ENCODE measurements around the gene ECE1.

ECE1 gene

DNA sequence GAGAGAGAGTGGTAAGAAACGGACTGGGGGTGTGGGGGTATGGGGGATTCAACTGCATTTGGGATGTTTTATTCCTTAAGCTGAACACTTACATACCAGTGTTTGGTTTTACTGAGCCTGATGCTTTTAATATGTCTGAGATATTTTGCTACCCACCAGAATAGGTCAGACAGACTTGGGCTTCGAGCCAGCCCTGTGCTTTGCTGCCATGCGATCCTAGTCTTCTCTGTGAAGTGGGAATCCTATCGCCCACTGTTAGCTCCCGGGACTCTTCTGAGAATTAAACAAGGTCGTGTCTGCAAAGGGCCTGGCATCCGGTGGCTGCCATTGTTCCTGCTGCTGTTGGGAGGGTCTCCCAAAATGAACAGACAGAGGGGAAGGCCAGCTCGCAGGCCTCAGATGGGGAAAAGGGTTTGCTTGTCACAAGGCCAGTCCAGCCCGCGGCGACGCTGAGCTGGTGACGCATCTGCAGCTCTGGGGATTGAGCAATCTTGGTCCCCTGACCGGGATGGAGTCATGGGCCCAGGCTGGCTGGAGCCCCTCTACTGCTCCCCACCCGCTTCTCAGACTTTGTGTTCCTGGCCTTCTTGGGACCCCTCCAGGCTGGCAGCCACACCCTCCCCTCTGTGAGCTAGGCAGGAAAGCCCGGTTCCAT is 26.9 kb upstream of the ECE1 start:
- no peaks in the 10 kb centered on the region for H3K27me3 ChIP-seq (ENCODE audit: insufficient read depth, low read length)
- H2BK12ac ChIP-seq (ENCODE audit: low read length), result no peak overlapping the region
- no peak overlapping the region for H3K23ac ChIP-seq (ENCODE audit: low read length)
- no peak overlapping the region for H2AK5ac ChIP-seq (ENCODE audit: low read length)
- no peaks in the 10 kb centered on the region for H3K36me3 ChIP-seq (ENCODE audit: control insufficient read depth in 1 of 2, insufficient read depth in 2 of 2, low read length in 2 of 2)
- H3K4ac ChIP-seq (ENCODE audit: low read depth, low read length), result no peak overlapping the region
- H2BK120ac ChIP-seq (ENCODE audit: insufficient read depth, low read length, poor library complexity), result no peak overlapping the region
- H3K4me3 ChIP-seq (ENCODE audit: low read depth, low read length), result no peak overlapping the region
- H3K9me3 ChIP-seq (ENCODE audit: insufficient read depth, low read depth, low read length), result no peaks in the 10 kb centered on the region
- WGBS (ENCODE audit: extremely low coverage, insufficient coverage, insufficient read length), result no CpG with 5 or more reads among the region's 16 CpGs
- peaks cover 28 to 30% of the 10 kb centered on the region in 2 experiments for H3K4me1 ChIP-seq (ENCODE audit: control insufficient read depth in 1 of 2, insufficient read depth in 2 of 2, low read length in 2 of 2)
- H4K91ac ChIP-seq (ENCODE audit: low read depth, low read length), result no peak overlapping the region
- H2BK5ac ChIP-seq (ENCODE audit: low read depth, low read length, poor library complexity), result no peak overlapping the region
- no peak overlapping the region for H3K4me2 ChIP-seq (ENCODE audit: low read length)
- H3K79me1 ChIP-seq (ENCODE audit: low read length), result peaks cover 5% of the 10 kb centered on the region
- peak; percentile 67 to 78 for DNase-seq
- H3K9ac ChIP-seq (ENCODE audit: low read length), result no peak overlapping the region
- H3K18ac ChIP-seq (ENCODE audit: low read length), result no peak overlapping the region
- H4K12ac ChIP-seq (ENCODE audit: low read depth, low read length), result no peak overlapping the region
- peaks cover 1% of the 10 kb centered on the region for H3K79me2 ChIP-seq (ENCODE audit: control insufficient read depth, insufficient read depth, low read length, poor library complexity)
- H2AFZ ChIP-seq (ENCODE audit: insufficient read depth, low read length, poor library complexity), result no peak overlapping the region
- no peak overlapping the region for H4K8ac ChIP-seq (ENCODE audit: low read depth, low read length)
- no peak overlapping the region for H3K27ac ChIP-seq (ENCODE audit: low read depth, low read length)
- no peak overlapping the region for H3K14ac ChIP-seq (ENCODE audit: low read length)

GRCh38 chr1:21314743-21315396 is 24.6 kb upstream of the ECE1 start:
- Histone ChIP-seq H3K79me1 (ENCODE audit: low read length) (no peaks in the 10 kb centered on the region), H2AFZ (ENCODE audit: insufficient read depth, low read length, poor library complexity) (no peak overlapping the region), H3K4me2 (ENCODE audit: low read length) (no peak overlapping the region), H2BK12ac (ENCODE audit: low read length) (no peak overlapping the region), H3K14ac (ENCODE audit: low read length) (no peak overlapping the region), H2AK5ac (ENCODE audit: low read length) (no peak overlapping the region), H2BK5ac (ENCODE audit: low read depth, low read length, poor library complexity) (no peak overlapping the region), H4K91ac (ENCODE audit: low read depth, low read length) (no peak overlapping the region), H3K79me2 (ENCODE audit: control insufficient read depth, insufficient read depth, low read length, poor library complexity) (no peaks in the 10 kb centered on the region), H2BK120ac (ENCODE audit: insufficient read depth, low read length, poor library complexity) (no peak overlapping the region), H3K9me3 (ENCODE audit: insufficient read depth, low read depth, low read length) (no peaks in the 10 kb centered on the region), H3K36me3 (ENCODE audit: control insufficient read depth in 1 of 2, insufficient read depth in 2 of 2, low read length in 2 of 2) (no peaks in the 10 kb centered on the region), H3K23ac (ENCODE audit: low read length) (no peak overlapping the region), H3K27me3 (ENCODE audit: insufficient read depth, low read length) (no peaks in the 10 kb centered on the region), H3K27ac (ENCODE audit: low read depth, low read length) (no peak overlapping the region), H3K9ac (ENCODE audit: low read length) (no peak overlapping the region), H3K4ac (ENCODE audit: low read depth, low read length) (no peak overlapping the region), H3K18ac (ENCODE audit: low read length) (no peak overlapping the region), H3K4me3 (ENCODE audit: low read depth, low read length) (no peak overlapping the region), H4K12ac (ENCODE audit: low read depth, low read length) (no peak overlapping the region), H3K4me1 (ENCODE audit: control insufficient read depth in 1 of 2, insufficient read depth in 2 of 2, low read length in 2 of 2) (peaks cover 14 to 16% of the 10 kb centered on the region in 2 experiments), H4K8ac (ENCODE audit: low read depth, low read length) (no peak overlapping the region)
- DNase-seq, result no peak
- no CpG with 5 or more reads among the region's 2 CpGs for WGBS (ENCODE audit: extremely low coverage, insufficient coverage, insufficient read length)

GRCh38 chr1:21313886-21314721 is 23.8 kb upstream of the ECE1 start:
- Histone ChIP-seq H3K79me2 (ENCODE audit: control insufficient read depth, insufficient read depth, low read length, poor library complexity) (no peaks in the 10 kb centered on the region), H3K4ac (ENCODE audit: low read depth, low read length) (no peak overlapping the region), H2BK5ac (ENCODE audit: low read depth, low read length, poor library complexity) (no peak overlapping the region), H3K4me1 (ENCODE audit: control insufficient read depth in 1 of 2, insufficient read depth in 2 of 2, low read length in 2 of 2) (peaks cover 10 to 16% of the 10 kb centered on the region in 2 experiments), H3K4me3 (ENCODE audit: low read depth, low read length) (no peak overlapping the region), H4K12ac (ENCODE audit: low read depth, low read length) (no peak overlapping the region), H3K79me1 (ENCODE audit: low read length) (no peaks in the 10 kb centered on the region), H2BK12ac (ENCODE audit: low read length) (peak overlapping the region; percentile 25), H3K4me2 (ENCODE audit: low read length) (no peak overlapping the region), H2AFZ (ENCODE audit: insufficient read depth, low read length, poor library complexity) (no peak overlapping the region), H3K18ac (ENCODE audit: low read length) (no peak overlapping the region), H2BK120ac (ENCODE audit: insufficient read depth, low read length, poor library complexity) (no peak overlapping the region), H4K8ac (ENCODE audit: low read depth, low read length) (no peak overlapping the region), H3K23ac (ENCODE audit: low read length) (no peak overlapping the region), H3K14ac (ENCODE audit: low read length) (no peak overlapping the region), H3K9ac (ENCODE audit: low read length) (no peak overlapping the region), H3K27me3 (ENCODE audit: insufficient read depth, low read length) (no peaks in the 10 kb centered on the region), H3K9me3 (ENCODE audit: insufficient read depth, low read depth, low read length) (no peaks in the 10 kb centered on the region), H2AK5ac (ENCODE audit: low read length) (peak overlapping the region; percentile 50), H3K36me3 (ENCODE audit: control insufficient read depth in 1 of 2, insufficient read depth in 2 of 2, low read length in 2 of 2) (no peaks in the 10 kb centered on the region), H4K91ac (ENCODE audit: low read depth, low read length) (no peak overlapping the region), H3K27ac (ENCODE audit: low read depth, low read length) (no peak overlapping the region)
- WGBS (ENCODE audit: extremely low coverage, insufficient coverage, insufficient read length), result no CpG with 5 or more reads among the region's 19 CpGs
- no peak for DNase-seq

DNA sequence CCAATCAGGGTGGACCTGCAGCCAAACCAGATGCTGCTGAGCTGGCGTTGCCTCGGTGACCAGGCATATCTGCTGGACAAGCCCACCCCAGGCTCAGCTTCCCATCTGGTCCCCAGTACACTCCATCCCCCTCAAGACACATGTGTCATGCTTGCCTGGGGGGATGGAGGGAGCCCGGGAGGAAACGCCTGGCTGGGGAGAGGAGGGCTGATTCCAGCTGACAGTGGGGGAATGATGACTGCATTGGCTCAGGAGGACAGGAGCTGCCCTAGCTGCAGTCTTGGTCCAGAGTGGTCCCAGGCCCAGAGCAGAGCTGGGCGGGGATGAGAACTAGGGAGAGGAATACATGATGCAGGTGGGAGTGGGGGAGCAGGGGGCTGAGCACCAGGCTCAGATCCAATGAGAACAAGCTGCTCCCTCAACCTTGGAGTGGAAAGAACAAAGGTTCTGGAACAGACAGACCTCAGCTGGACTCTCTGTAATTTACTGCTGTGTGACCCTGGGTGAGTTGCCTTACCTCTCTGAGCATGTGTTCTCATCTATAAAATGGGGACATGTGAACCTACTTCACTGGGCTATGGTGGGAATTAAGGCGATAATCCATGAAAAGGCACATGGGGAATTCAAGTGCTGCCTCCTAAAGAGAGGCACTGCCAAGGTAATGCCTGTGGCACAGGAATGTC is 23.1 kb upstream of the ECE1 start:
- Histone ChIP-seq H3K27me3 (ENCODE audit: insufficient read depth, low read length) (no peaks in the 10 kb centered on the region), H3K9ac (ENCODE audit: low read length) (no peak overlapping the region), H3K9me3 (ENCODE audit: insufficient read depth, low read depth, low read length) (no peaks in the 10 kb centered on the region), H3K4me3 (ENCODE audit: low read depth, low read length) (no peak overlapping the region), H3K14ac (ENCODE audit: low read length) (no peak overlapping the region), H2BK120ac (ENCODE audit: insufficient read depth, low read length, poor library complexity) (no peak overlapping the region), H2BK12ac (ENCODE audit: low read length) (no peak overlapping the region), H3K36me3 (ENCODE audit: control insufficient read depth in 1 of 2, insufficient read depth in 2 of 2, low read length in 2 of 2) (no peaks in the 10 kb centered on the region), H4K8ac (ENCODE audit: low read depth, low read length) (no peak overlapping the region), H2AK5ac (ENCODE audit: low read length) (peak overlapping the region; percentile 50), H3K79me1 (ENCODE audit: low read length) (no peaks in the 10 kb centered on the region), H2BK5ac (ENCODE audit: low read depth, low read length, poor library complexity) (no peak overlapping the region), H3K18ac (ENCODE audit: low read length) (no peak overlapping the region), H3K79me2 (ENCODE audit: control insufficient read depth, insufficient read depth, low read length, poor library complexity) (no peaks in the 10 kb centered on the region), H4K91ac (ENCODE audit: low read depth, low read length) (peak overlapping the region; percentile 25), H3K23ac (ENCODE audit: low read length) (no peak overlapping the region), H3K4me1 (ENCODE audit: control insufficient read depth in 1 of 2, insufficient read depth in 2 of 2, low read length in 2 of 2) (peaks cover 12 to 19% of the 10 kb centered on the region in 2 experiments), H3K4ac (ENCODE audit: low read depth, low read length) (no peak overlapping the region), H2AFZ (ENCODE audit: insufficient read depth, low read length, poor library complexity) (no peak overlapping the region), H3K4me2 (ENCODE audit: low read length) (no peak overlapping the region), H3K27ac (ENCODE audit: low read depth, low read length) (no peak overlapping the region), H4K12ac (ENCODE audit: low read depth, low read length) (no peak overlapping the region)
- WGBS (ENCODE audit: extremely low coverage, insufficient coverage, insufficient read length), result no CpG with 5 or more reads among the region's 6 CpGs
- DNase-seq, result no peak

All from trophoblast cell (in vitro differentiated cells and primary cell).